ENCODE measurements around the gene NCAN. TPM values are rescaled to one million over a fixed set of nuclear protein-coding genes. Genes with fewer than 3 reads are reported as not detected.

NCAN gene
- total and polyA plus RNA-seq, 2 of the 13 experiments (the other 11 are each of a cell fraction or from before 2014, with no cell fraction given): not detected

DNA sequence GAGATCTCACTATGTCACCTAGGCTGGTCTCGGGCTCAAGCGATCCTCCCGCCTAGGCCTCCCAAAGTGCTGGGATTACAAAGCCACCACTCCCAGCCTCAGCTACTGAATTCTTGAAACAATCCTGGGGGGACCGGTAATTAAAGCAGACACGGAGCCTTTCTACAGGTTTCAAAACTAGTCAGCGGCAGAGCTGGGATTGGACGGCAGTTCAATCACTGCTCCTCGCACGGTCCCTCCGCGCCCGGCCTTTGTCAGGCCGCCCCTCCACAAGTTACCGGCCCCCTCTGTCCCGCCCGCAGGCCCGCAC is 20.0 kb upstream of the NCAN start (continued):
- TF ChIP-seq ZBTB7B (CRISPR knock-in tag; IDR thresholded peaks at IDR 0.05) (no peak), ZNF850 (CRISPR knock-in tag; conservative IDR thresholded peaks at IDR 0.05) (no peak), TBX2 (CRISPR knock-in tag; IDR thresholded peaks at IDR 0.05; ENCODE audit: borderline replicate concordance) (no peak), ZNF589 (CRISPR knock-in tag; conservative IDR thresholded peaks at IDR 0.05) (no peak), YEATS4 (CRISPR knock-in tag; IDR thresholded peaks at IDR 0.05; ENCODE audit: borderline replicate concordance) (no peak), TP53 (CRISPR knock-in tag; conservative IDR thresholded peaks at IDR 0.05) (0 out of 2 replicates have a peak, but pooled peaks have one; percentile 27), ZNF460 (CRISPR knock-in tag; IDR thresholded peaks at IDR 0.05; ENCODE audit: borderline replicate concordance) (no peak), CBX5 (CRISPR knock-in tag; IDR thresholded peaks at IDR 0.05; ENCODE audit: borderline replicate concordance) (no peak), IRF2 (CRISPR knock-in tag; IDR thresholded peaks at IDR 0.05) (no peak), ZNF652 (CRISPR knock-in tag; IDR thresholded peaks at IDR 0.05; ENCODE audit: borderline replicate concordance, low read depth) (no peak), ZNF264 (CRISPR knock-in tag; IDR thresholded peaks at IDR 0.05) (no peak), ZNF781 (CRISPR knock-in tag; IDR thresholded peaks at IDR 0.05; ENCODE audit: borderline replicate concordance, not compliant biosample characterization) (no peak), ZFP82 (CRISPR knock-in tag; IDR thresholded peaks at IDR 0.05; ENCODE audit: borderline replicate concordance) (no peak), SMAD3 (CRISPR knock-in tag; IDR thresholded peaks at IDR 0.05) (no peak), ZNF841 (CRISPR knock-in tag; IDR thresholded peaks at IDR 0.05; ENCODE audit: borderline replicate concordance) (no peak), ZBTB7A (CRISPR knock-in tag; IDR thresholded peaks at IDR 0.05) (no peak), NFKB2 (CRISPR knock-in tag; IDR thresholded peaks at IDR 0.05; ENCODE audit: borderline replicate concordance) (no peak), JUNB (CRISPR knock-in tag; IDR thresholded peaks at IDR 0.05; ENCODE audit: borderline replicate concordance) (no peak), GABPA (IDR thresholded peaks at IDR 0.05; ENCODE audit: low read depth, low read length) (no peak), GABPA (CRISPR knock-in tag; IDR thresholded peaks at IDR 0.05; ENCODE audit: low read depth) (no peak)
- TF ChIP-seq, protein P1, sequence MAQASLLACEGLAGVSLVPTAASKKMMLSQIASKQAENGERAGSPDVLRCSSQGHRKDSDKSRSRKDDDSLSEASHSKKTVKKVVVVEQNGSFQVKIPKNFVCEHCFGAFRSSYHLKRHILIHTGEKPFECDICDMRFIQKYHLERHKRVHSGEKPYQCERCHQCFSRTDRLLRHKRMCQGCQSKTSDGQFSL (CRISPR knock-in tag; IDR thresholded peaks at IDR 0.05): no peak
- TF ChIP-seq, protein P2, sequence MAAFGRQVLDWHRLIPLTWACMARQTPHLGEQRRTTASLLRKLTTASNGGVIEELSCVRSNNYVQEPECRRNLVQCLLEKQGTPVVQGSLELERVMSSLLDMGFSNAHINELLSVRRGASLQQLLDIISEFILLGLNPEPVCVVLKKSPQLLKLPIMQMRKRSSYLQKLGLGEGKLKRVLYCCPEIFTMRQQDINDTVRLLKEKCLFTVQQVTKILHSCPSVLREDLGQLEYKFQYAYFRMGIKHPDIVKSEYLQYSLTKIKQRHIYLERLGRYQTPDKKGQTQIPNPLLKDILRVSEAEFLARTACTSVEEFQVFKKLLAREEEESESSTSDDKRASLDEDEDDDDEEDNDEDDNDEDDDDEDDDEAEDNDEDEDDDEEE (CRISPR knock-in tag; IDR thresholded peaks at IDR 0.05): 0 out of 2 replicates have a peak, but pooled peaks have one; percentile 2
- TF ChIP-seq, protein P3, sequence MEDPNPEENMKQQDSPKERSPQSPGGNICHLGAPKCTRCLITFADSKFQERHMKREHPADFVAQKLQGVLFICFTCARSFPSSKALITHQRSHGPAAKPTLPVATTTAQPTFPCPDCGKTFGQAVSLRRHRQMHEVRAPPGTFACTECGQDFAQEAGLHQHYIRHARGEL (CRISPR knock-in tag; IDR thresholded peaks at IDR 0.05): no peak
- TF ChIP-seq, protein P4, sequence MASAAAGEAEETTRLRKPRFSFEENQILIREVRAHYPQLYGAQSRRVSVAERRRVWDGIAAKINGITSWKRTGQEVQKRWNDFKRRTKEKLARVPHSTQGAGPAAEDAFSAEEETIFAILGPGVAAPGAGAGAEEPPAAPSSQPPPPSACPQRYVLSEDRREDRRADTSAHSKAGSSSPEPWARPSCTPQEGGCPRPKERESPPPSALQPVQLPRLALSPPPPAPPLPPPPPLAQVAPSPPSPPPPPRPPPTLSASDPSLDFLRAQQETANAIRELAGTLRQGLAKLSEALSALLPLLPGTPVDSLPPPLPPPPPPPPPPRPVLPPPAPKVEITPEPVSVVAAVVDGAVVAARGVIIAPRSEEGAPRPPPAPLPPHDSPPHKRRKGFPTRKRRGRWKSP (CRISPR knock-in tag; IDR thresholded peaks at IDR 0.05): no peak
- TF ChIP-seq, protein P5, sequence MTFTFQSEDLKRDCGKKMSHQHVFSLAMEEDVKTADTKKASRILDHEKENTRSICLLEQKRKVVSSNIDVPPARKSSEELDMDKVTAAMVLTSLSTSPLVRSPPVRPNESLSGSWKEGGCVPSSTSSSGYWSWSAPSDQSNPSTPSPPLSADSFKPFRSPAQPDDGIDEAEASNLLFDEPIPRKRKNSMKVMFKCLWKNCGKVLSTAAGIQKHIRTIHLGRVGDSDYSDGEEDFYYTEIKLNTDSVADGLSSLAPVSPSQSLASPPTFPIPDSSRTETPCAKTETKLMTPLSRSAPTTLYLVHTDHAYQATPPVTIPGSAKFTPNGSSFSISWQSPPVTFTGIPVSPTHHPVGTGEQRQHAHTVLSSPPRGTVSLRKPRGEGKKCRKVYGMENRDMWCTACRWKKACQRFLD (CRISPR knock-in tag; IDR thresholded peaks at IDR 0.05; ENCODE audit: borderline replicate concordance): no peak
- TF ChIP-seq, protein P6, sequence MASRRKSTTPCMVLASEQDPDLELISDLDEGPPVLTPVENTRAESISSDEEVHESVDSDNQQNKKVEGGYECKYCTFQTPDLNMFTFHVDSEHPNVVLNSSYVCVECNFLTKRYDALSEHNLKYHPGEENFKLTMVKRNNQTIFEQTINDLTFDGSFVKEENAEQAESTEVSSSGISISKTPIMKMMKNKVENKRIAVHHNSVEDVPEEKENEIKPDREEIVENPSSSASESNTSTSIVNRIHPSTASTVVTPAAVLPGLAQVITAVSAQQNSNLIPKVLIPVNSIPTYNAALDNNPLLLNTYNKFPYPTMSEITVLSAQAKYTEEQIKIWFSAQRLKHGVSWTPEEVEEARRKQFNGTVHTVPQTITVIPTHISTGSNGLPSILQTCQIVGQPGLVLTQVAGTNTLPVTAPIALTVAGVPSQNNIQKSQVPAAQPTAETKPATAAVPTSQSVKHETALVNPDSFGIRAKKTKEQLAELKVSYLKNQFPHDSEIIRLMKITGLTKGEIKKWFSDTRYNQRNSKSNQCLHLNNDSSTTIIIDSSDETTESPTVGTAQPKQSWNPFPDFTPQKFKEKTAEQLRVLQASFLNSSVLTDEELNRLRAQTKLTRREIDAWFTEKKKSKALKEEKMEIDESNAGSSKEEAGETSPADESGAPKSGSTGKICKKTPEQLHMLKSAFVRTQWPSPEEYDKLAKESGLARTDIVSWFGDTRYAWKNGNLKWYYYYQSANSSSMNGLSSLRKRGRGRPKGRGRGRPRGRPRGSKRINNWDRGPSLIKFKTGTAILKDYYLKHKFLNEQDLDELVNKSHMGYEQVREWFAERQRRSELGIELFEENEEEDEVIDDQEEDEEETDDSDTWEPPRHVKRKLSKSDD (CRISPR knock-in tag; IDR thresholded peaks at IDR 0.05; ENCODE audit: low read depth): no peak

Data from HepG2 (cell line).